Measurements from ENCODE around the gene APOBEC3C. TPM values are rescaled to one million over a fixed set of nuclear protein-coding genes. Genes with fewer than 3 reads are reported as not detected.
"Not testable (repeated sequence)": the region's sequence is repeated elsewhere in the genome, so short reads cannot be mapped to it uniquely, and the experiment has no call there.

The APOBEC3C gene
- total and polyA plus RNA-seq, 11 donors: 7.3 to 53.8 (median 24.9) TPM

DNA sequence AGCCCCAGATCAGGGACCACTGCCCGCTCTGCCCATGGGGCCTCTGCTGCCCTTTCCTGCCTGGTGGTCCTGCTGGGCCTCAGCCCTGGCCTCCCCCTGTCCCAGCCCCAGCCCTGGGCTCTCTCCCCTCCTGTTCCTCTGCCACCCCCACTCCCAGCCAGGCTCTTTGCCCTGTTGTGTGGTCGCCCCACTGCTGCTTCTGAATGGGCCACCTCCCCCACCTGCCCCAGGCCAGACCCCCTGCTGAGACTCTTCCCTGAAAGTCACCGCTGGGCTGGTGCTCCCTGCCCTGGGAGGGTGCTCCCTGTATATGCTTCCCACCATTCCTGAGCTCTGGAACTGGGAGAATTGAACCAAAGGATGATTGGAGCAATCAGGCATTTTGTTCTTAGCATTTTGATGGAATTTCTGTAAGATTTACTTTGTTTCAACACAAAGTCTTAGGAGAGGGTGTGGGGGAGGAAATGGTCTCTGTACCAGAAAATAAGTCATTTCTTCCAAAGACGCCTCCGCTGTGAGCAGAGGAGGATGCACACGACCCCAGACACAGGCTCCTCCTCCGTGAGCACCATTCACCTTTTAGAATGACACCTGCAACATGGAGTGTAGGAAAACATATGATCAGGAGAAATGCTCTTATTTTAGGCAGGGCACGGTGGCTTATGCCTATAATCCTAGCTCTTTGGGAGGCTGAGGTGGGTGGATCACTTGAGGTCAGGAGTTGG is 26.7 kb upstream of the APOBEC3C start:
- Histone ChIP-seq H3K27me3 (no peaks in the 10 kb centered on the region), H3K9me3 (no peaks in the 10 kb centered on the region), H3K4me3 (no peak overlapping the region), H3K4me1 (peaks cover 0 to 8% (median 4%) of the 10 kb centered on the region in 12 donors), H3K27ac (no peak overlapping the region), H3K36me3 (no peaks in the 10 kb centered on the region)
- 88 to 98% (median 93%) methylated on average over 7 to 8 of the region's 8 CpGs; no CpG with 5 or more reads in 1 of the 4 donors for WGBS, 4 donors
- intact Hi-C loops (cut with DNase I): no loop called here
- no peak for DNase-seq
- TF ChIP-seq POLR2A (IDR thresholded peaks at IDR 0.05): no peak
- TF ChIP-seq, protein P1, sequence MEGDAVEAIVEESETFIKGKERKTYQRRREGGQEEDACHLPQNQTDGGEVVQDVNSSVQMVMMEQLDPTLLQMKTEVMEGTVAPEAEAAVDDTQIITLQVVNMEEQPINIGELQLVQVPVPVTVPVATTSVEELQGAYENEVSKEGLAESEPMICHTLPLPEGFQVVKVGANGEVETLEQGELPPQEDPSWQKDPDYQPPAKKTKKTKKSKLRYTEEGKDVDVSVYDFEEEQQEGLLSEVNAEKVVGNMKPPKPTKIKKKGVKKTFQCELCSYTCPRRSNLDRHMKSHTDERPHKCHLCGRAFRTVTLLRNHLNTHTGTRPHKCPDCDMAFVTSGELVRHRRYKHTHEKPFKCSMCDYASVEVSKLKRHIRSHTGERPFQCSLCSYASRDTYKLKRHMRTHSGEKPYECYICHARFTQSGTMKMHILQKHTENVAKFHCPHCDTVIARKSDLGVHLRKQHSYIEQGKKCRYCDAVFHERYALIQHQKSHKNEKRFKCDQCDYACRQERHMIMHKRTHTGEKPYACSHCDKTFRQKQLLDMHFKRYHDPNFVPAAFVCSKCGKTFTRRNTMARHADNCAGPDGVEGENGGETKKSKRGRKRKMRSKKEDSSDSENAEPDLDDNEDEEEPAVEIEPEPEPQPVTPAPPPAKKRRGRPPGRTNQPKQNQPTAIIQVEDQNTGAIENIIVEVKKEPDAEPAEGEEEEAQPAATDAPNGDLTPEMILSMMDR (IDR thresholded peaks at IDR 0.05): no peak
- no peak for ATAC-seq

DNA sequence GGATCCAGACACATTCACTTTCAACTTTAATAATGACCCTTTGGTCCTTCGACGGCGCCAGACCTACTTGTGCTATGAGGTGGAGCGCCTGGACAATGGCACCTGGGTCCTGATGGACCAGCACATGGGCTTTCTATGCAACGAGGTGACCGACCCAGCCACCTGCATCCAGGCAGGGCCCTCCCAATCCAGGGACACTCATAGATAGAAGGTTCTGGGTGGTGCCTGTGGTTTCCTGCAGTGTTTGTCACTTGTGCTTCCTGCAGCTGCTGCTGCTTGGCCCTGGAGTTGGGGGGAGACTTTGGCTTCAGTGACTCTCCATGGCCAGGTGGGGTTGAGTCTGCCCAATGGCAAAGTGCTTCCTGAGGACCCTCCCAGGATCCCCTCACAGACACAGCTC is 24.6 kb upstream of the APOBEC3C start:
- no peaks in the 10 kb centered on the region for H3K27me3 ChIP-seq

DNA sequence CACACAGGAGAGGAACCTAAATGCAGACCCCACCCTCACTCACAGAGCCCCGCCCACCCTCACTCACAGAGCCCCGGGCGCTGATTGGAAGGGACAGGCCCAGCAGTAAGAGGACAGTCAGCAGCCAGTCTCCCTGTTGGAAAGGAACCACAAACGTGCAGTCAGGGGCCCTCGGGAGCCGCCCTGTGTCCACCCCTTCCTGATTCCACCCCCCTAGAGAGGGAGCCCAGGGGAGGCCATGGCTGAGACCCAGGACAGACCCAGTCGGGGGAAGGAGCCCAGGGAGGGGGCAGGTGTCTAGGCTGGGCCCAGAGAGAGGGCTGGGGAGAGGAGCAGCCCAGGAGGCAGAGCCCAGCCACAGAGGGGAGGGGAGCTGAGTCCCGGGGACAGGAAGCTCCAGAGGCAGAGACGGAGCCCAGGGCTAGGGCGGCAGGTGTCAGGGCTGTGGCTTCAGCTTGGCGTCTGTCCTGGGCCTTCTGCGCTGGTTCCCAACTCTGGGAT is 21.1 kb upstream of the APOBEC3C start:
- DNase-seq (peak in 2 of 5 donors; percentile 56 to 70), ATAC-seq (peak; percentile 60 to 73 (median 68))
- WGBS, 4 donors: 15 to 32% (median 20%) methylated on average over 5 to 12 of the region's 12 CpGs
- H3K36me3 ChIP-seq; H3K9me3 ChIP-seq; H3K27ac ChIP-seq; intact Hi-C loops (cut with DNase I); H3K4me1 ChIP-seq; H3K4me3 ChIP-seq: not testable (repeated sequence)
- H3K27me3 ChIP-seq: peaks cover 0 to 11% (median 0%) of the 10 kb centered on the region in 9 donors

More for the DNA sequence above, 24.6 kb upstream of the APOBEC3C start:
- intact Hi-C loops (cut with DNase I): no loop called here
- 87 to 94% (median 89%) methylated on average over 6 of the region's 6 CpGs; no CpG with 5 or more reads in 1 of the 4 donors for WGBS, 4 donors
- no peaks in the 10 kb centered on the region for H3K36me3 ChIP-seq
- no peak for TF ChIP-seq POLR2A (IDR thresholded peaks at IDR 0.05)
- TF ChIP-seq, protein P1 (IDR thresholded peaks at IDR 0.05): no peak
- no peak for ATAC-seq
- no peaks in the 10 kb centered on the region for H3K9me3 ChIP-seq
- no peak for DNase-seq
- H3K4me1 ChIP-seq: peaks cover 0 to 8% (median 0%) of the 10 kb centered on the region in 12 donors
- no peak overlapping the region for H3K27ac ChIP-seq
- H3K4me3 ChIP-seq: no peak overlapping the region

DNA sequence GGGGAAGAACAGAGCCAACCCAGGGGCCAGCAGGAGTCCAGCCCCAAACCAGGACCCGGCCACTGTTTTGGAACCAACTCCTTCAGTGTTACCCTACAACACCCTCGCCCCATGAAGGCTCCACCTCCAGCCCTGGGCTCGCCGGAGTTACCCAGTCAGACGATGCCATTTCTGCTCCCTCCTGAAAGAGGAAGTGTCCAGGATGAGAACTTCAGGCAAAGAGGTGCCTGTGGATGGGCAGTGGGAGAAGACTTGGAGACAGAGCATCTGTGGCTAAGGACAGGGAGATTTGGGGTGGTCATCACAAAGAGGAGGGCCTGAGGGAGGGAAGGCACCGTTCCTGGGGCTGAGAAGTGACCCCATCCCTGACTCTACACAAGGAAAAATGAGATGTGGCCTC is 18.0 kb upstream of the APOBEC3C start:
- Histone ChIP-seq H3K27ac (no peak overlapping the region), H3K27me3 (peaks cover 0 to 11% (median 0%) of the 10 kb centered on the region in 9 donors), H3K4me3 (no peak overlapping the region), H3K36me3 (no peaks in the 10 kb centered on the region), H3K9me3 (no peaks in the 10 kb centered on the region), H3K4me1 (peaks cover 0 to 8% (median 0%) of the 10 kb centered on the region in 12 donors)
- 69 to 79% (median 72%) methylated on average over 6 of the region's 6 CpGs for WGBS, 4 donors
- ATAC-seq (no peak), DNase-seq (no peak)
- intact Hi-C loops (cut with DNase I): no loop called here
- TF ChIP-seq, protein P1 (IDR thresholded peaks at IDR 0.05): no peak
- TF ChIP-seq POLR2A (IDR thresholded peaks at IDR 0.05): no peak

Data from heart left ventricle (tissue), 16 donors.